OCI-LY7 (cell line): ENCODE measurements around the gene RAB11B.

Source experiments
- EZH2phosphoT487 ChIP-seq: fragments of 200-600 bp; sonication (generic); IDR thresholded peaks from 2 replicates; pipeline ENCODE4 v1.6.1; 2018; ENCODE audit warnings: low read depth, borderline replicate concordance, mild to moderate bottlenecking, mixed run types, antibody characterized with exemption, low read length, moderate library complexity, mixed read lengths
- TF ChIP-seq, protein P1 (sequence below): fragments of 200-600 bp; sonication (generic); conservative IDR thresholded peaks from 2 replicates; pipeline ENCODE4 v1.5.1; 2014; ENCODE audit warnings: mild to moderate bottlenecking, antibody characterized with exemption, low read length, moderate library complexity, mixed read lengths

DNA sequence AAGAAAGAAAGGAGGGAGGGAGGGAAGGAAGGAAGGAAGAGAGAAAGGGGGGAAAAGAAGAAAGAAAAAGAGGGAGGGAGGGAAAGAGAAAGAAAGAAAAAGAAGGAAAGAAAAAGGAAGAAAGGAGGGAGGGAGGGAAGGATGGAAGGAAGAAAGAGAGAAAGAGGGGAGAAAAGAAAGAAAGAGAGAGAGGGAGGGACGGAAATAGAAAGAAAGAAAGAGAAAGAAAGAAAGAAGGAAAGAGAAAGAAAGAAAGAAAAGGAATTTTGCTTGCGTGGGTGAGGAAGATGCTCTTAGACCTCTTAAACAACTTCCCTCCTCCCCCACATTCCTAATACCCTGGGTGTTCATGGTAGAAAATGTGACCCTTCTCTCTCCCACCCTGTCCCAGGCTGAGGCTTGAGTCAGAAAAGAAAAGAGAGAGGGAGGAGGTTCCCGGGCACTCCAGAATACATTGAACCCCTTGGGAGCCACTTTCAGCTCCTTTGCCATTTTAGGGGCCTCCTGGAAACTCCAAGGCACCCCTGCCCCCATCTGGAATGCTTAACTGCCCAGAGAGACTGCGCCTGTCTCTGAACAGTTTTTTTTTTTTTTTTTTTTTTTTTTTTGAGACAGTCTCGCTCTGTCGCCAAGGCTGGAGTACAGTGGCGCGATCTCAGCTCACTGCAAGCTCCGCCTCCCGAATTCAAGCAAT is 37.9 kb upstream of the RAB11B start:
- TF ChIP-seq, protein P1, sequence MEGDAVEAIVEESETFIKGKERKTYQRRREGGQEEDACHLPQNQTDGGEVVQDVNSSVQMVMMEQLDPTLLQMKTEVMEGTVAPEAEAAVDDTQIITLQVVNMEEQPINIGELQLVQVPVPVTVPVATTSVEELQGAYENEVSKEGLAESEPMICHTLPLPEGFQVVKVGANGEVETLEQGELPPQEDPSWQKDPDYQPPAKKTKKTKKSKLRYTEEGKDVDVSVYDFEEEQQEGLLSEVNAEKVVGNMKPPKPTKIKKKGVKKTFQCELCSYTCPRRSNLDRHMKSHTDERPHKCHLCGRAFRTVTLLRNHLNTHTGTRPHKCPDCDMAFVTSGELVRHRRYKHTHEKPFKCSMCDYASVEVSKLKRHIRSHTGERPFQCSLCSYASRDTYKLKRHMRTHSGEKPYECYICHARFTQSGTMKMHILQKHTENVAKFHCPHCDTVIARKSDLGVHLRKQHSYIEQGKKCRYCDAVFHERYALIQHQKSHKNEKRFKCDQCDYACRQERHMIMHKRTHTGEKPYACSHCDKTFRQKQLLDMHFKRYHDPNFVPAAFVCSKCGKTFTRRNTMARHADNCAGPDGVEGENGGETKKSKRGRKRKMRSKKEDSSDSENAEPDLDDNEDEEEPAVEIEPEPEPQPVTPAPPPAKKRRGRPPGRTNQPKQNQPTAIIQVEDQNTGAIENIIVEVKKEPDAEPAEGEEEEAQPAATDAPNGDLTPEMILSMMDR, result no peak
- no peak for TF ChIP-seq EZH2phosphoT487
